H1 (cell line): ENCODE measurements around the gene SCGB3A1.

ENCODE experiments used
- CTCF ChIP-seq, 3 experiments: IDR thresholded peaks; 1 replicate in 2 of 3; 2 replicates in 1 of 3; pipeline versions ENCODE4 v1.5.1 to v1.6.1; 2011; ENCODE audit warnings: low read length in 3 of 3, mild to moderate bottlenecking in 3 of 3, inconsistent platforms in 2 of 3, low read depth in 1 of 3, moderate library complexity in 1 of 3; ENCODE audit not compliant: insufficient read depth in 1 of 3; ENCODE audit errors: control extremely low read depth in 1 of 3
- EP300 ChIP-seq, 2 experiments: IDR thresholded peaks; 1 replicate in 1 of 2; 2 replicates in 1 of 2; pipeline ENCODE4 v1.6.1; 2011 to 2012; ENCODE audit warnings: low read depth in 2 of 2, low read length in 2 of 2, mild to moderate bottlenecking in 2 of 2, borderline replicate concordance in 1 of 2, inconsistent platforms in 1 of 2, moderate library complexity in 1 of 2
- JUND ChIP-seq: IDR thresholded peaks from 2 replicates; pipeline ENCODE4 v1.6.1; 2011; ENCODE audit warnings: mild to moderate bottlenecking, improper control_type of control experiment, low read length
- POLR2A ChIP-seq, 2 experiments: IDR thresholded peaks; 1 replicate in 1 of 2; 2 replicates in 1 of 2; pipeline ENCODE4 v1.6.1; 2011; ENCODE audit warnings: low read depth in 2 of 2, low read length in 2 of 2, mild to moderate bottlenecking in 2 of 2; ENCODE audit errors: control extremely low read depth in 1 of 2
- SUZ12 ChIP-seq: fragments of 200-600 bp; sonication (generic); IDR thresholded peaks from 2 replicates; pipeline ENCODE4 v1.6.1; 2012; ENCODE audit warnings: mild to moderate bottlenecking, inconsistent platforms, low read length, moderate library complexity, mixed read lengths
- TF ChIP-seq, protein P1 (sequence below): IDR thresholded peaks from 2 replicates; pipeline ENCODE4 v1.6.1; 2011; ENCODE audit warnings: low read depth, mild to moderate bottlenecking, low read length; ENCODE audit not compliant: insufficient read depth
- TF ChIP-seq, protein P2 (sequence below): IDR thresholded peaks from 2 replicates; pipeline ENCODE4 v1.6.1; 2012; ENCODE audit warnings: low read length, inconsistent platforms

GRCh38 chr5:180636016-180636402 is 44.7 kb upstream of the SCGB3A1 start:
- TF ChIP-seq CTCF (IDR thresholded peaks at IDR 0.05; ENCODE audit: control extremely low read depth in 1 of 3, insufficient read depth in 1 of 3, low read depth in 1 of 3, low read length in 3 of 3) = no peak
- TF ChIP-seq, protein P1, sequence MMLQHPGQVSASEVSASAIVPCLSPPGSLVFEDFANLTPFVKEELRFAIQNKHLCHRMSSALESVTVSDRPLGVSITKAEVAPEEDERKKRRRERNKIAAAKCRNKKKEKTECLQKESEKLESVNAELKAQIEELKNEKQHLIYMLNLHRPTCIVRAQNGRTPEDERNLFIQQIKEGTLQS = no peak
- TF ChIP-seq, protein P2, sequence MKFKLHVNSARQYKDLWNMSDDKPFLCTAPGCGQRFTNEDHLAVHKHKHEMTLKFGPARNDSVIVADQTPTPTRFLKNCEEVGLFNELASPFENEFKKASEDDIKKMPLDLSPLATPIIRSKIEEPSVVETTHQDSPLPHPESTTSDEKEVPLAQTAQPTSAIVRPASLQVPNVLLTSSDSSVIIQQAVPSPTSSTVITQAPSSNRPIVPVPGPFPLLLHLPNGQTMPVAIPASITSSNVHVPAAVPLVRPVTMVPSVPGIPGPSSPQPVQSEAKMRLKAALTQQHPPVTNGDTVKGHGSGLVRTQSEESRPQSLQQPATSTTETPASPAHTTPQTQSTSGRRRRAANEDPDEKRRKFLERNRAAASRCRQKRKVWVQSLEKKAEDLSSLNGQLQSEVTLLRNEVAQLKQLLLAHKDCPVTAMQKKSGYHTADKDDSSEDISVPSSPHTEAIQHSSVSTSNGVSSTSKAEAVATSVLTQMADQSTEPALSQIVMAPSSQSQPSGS = no peak
- TF ChIP-seq POLR2A (IDR thresholded peaks at IDR 0.05; ENCODE audit: control extremely low read depth in 1 of 2, low read depth in 2 of 2, low read length in 2 of 2) = no peak
- no peak for TF ChIP-seq JUND
- no peak for TF ChIP-seq EP300 (IDR thresholded peaks at IDR 0.05; ENCODE audit: borderline replicate concordance in 1 of 2, low read depth in 2 of 2, low read length in 2 of 2)
- TF ChIP-seq SUZ12 = no peak
